ENCODE results near the gene SIRT7. TPM values are rescaled to one million over a fixed set of nuclear protein-coding genes. Genes with fewer than 3 reads are reported as not detected.

The SIRT7 gene
- total RNA-seq, 4 donors from 2014 or later, result 76.5 to 315 (median 172) TPM

- 62 to 74% methylated on average over 7 to 20 of the region's 20 CpGs for WGBS, 2 donors (ENCODE audit: low coverage in 1 of 2)
- Histone ChIP-seq H3K4me3 (no peak overlapping the region), H3K36me3 (no peaks in the 10 kb centered on the region), H3K27ac (no peak overlapping the region), H3K4me1 (peaks cover 14 to 32% (median 25%) of the 10 kb centered on the region in 4 donors), H3K27me3 (peaks cover 17% of the 10 kb centered on the region), H3K9me3 (no peaks in the 10 kb centered on the region)
- no peak for TF ChIP-seq EP300 (IDR thresholded peaks at IDR 0.05; ENCODE audit: low read depth)
- TF ChIP-seq POLR2A (IDR thresholded peaks at IDR 0.05), result no peak
- TF ChIP-seq CTCF (IDR thresholded peaks at IDR 0.05), result no peak
- no peak for TF ChIP-seq POLR2AphosphoS5 (IDR thresholded peaks at IDR 0.05)
- intact Hi-C loops (cut with DNase I; ENCODE audit: low total_unique reads) (no loop called here), in situ Hi-C loops (cut with MboI; ENCODE audit: low pct_ligation_motif_present in 1 of 4, low pct_unique_long_range_greater_than_20kb in 1 of 4, low sequenced_read_pairs in 3 of 4) (no loop called here)
- DNase-seq, result peak; percentile 49
Measured at GRCh38 chr17:81930142-81931125, 12.5 kb upstream of the SIRT7 start.

- TF ChIP-seq EP300 (IDR thresholded peaks at IDR 0.05; ENCODE audit: low read depth) (no peak), POLR2A (IDR thresholded peaks at IDR 0.05) (no peak), POLR2AphosphoS5 (IDR thresholded peaks at IDR 0.05) (no peak), CTCF (IDR thresholded peaks at IDR 0.05) (no peak)
- intact Hi-C loops (cut with DNase I; ENCODE audit: low total_unique reads) (no loop called here), in situ Hi-C loops (cut with MboI; ENCODE audit: low pct_ligation_motif_present in 1 of 4, low pct_unique_long_range_greater_than_20kb in 1 of 4, low sequenced_read_pairs in 3 of 4) (no loop called here)
- H3K36me3 ChIP-seq, result no peaks in the 10 kb centered on the region
- WGBS, 2 donors (ENCODE audit: low coverage in 1 of 2), result 84% methylated on average over 31 of the region's 31 CpGs; no CpG with 5 or more reads in 1 of the 2 donors
- DNase-seq, result no peak
- peaks cover 20 to 42% (median 34%) of the 10 kb centered on the region in 4 donors for H3K4me1 ChIP-seq
- no peaks in the 10 kb centered on the region for H3K9me3 ChIP-seq
- no peak overlapping the region for H3K4me3 ChIP-seq
- H3K27ac ChIP-seq, result no peak overlapping the region
- peaks cover 17% of the 10 kb centered on the region for H3K27me3 ChIP-seq
Measured at GRCh38 chr17:81929253-81930141, 11.5 kb upstream of the SIRT7 start.

DNA sequence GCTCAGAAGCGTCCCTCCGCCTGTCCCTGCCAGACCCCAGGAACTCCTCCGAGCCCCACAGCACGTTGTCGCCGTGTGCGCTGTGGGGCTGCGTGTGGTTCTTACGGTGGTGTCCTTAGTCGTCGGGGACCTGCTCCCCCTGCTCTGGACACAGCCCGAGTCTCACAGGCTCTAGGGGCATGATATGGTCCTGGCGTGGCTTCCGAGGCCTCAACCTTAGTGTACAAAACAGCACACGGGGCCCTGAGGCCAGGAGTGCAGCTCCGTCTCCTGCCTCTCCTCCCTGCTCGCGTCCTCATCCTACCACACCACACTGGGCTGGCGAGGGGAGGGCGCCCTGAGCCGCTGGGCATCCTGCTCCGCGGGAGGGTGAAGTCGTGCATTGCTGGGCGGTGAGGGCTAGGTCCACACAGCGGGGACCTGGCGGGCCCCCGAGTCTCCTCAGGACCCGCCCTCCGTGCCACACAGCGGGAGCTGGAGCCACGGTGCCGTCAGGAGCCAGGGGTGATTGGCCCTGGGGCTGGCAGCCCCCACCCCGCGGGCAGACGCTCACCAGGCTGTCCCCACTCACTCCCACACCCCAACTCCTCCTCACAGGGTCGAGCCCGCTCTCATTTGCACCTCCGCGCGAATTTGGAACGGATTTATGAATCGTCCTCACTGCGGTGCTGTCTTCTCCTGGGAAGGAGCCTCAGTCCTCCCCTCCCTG is 10.7 kb upstream of the SIRT7 start:
- in situ Hi-C loops (cut with MboI; ENCODE audit: low pct_ligation_motif_present in 1 of 4, low pct_unique_long_range_greater_than_20kb in 1 of 4, low sequenced_read_pairs in 3 of 4) (no loop called here), intact Hi-C loops (cut with DNase I; ENCODE audit: low total_unique reads) (no loop called here)
- peaks cover 17% of the 10 kb centered on the region for H3K27me3 ChIP-seq
- no peaks in the 10 kb centered on the region for H3K36me3 ChIP-seq
- WGBS, 2 donors (ENCODE audit: low coverage in 1 of 2), result 24% methylated on average over 44 of the region's 44 CpGs; no CpG with 5 or more reads in 1 of the 2 donors
- peak overlapping the region; percentile 14 to 99 (median 72) for H3K4me3 ChIP-seq
- TF ChIP-seq CTCF (IDR thresholded peaks at IDR 0.05) (no peak), POLR2A (IDR thresholded peaks at IDR 0.05) (no peak), POLR2AphosphoS5 (IDR thresholded peaks at IDR 0.05) (no peak), EP300 (IDR thresholded peaks at IDR 0.05; ENCODE audit: low read depth) (no peak)
- peaks cover 27 to 50% (median 42%) of the 10 kb centered on the region in 4 donors for H3K4me1 ChIP-seq
- DNase-seq, result no peak
- no peaks in the 10 kb centered on the region for H3K9me3 ChIP-seq
- peak overlapping the region in 1 of 4 donors; percentile 99 for H3K27ac ChIP-seq

Measured in transverse colon (tissue), 4 donors.